WTC11 (cell line): ENCODE data around the gene HHAT.

Experiments used
- ZNF121 ChIP-seq: sonication (generic); formaldehyde crosslinking; IDR thresholded peaks from 2 replicates; pipeline ENCODE4 v1.8.0; 2023; ENCODE audit warnings: missing genetic modification reagents
- TF ChIP-seq, protein P1 (sequence below): fragments of 200-600 bp; IDR thresholded peaks from 2 replicates; pipeline ENCODE4 v1.8.0; 2022; ENCODE audit warnings: antibody characterized with exemption

GRCh38 chr1:210645582-210646257 lies 317.0 kb downstream of the HHAT start:
- no peak for TF ChIP-seq ZNF121 (CRISPR knock-in tag)
- TF ChIP-seq, protein P1, sequence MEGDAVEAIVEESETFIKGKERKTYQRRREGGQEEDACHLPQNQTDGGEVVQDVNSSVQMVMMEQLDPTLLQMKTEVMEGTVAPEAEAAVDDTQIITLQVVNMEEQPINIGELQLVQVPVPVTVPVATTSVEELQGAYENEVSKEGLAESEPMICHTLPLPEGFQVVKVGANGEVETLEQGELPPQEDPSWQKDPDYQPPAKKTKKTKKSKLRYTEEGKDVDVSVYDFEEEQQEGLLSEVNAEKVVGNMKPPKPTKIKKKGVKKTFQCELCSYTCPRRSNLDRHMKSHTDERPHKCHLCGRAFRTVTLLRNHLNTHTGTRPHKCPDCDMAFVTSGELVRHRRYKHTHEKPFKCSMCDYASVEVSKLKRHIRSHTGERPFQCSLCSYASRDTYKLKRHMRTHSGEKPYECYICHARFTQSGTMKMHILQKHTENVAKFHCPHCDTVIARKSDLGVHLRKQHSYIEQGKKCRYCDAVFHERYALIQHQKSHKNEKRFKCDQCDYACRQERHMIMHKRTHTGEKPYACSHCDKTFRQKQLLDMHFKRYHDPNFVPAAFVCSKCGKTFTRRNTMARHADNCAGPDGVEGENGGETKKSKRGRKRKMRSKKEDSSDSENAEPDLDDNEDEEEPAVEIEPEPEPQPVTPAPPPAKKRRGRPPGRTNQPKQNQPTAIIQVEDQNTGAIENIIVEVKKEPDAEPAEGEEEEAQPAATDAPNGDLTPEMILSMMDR = no peak
